Measurements from ENCODE around the gene PLK5. TPM values are rescaled to one million over a fixed set of nuclear protein-coding genes. Genes with fewer than 3 reads are reported as not detected.
"Not testable (repeated sequence)": the region's sequence is repeated elsewhere in the genome, so short reads cannot be mapped to it uniquely, and the experiment has no call there.

PLK5 gene
- polyA plus RNA-seq, 1 of the 3 experiments (the other 2 are of a cell fraction) = not detected

- H3K4me2 ChIP-seq = no peak overlapping the region
- no peak overlapping the region for H3K4me3 ChIP-seq (ENCODE audit: low read depth in 2 of 2, low read length in 1 of 2)
- 37% methylated on average over 7 of the region's 23 CpGs for WGBS (ENCODE audit: low lambda C conversion rate)
- CTCF ChIA-PET = interaction anchor here (2.1 to 7.1 kb wide), 2 partner anchors 13 to 139 kb away, joined by 6 to 41 read pairs; no protein-coding TSS in a partner anchor
- TF ChIP-seq RXRA (IDR thresholded peaks at IDR 0.05; ENCODE audit: borderline replicate concordance, low read depth) (no peak), EP300 (IDR thresholded peaks at IDR 0.05; ENCODE audit: borderline replicate concordance in 1 of 2, low read depth in 1 of 2, low read length in 1 of 2) (no peak), FOXJ3 (CRISPR knock-in tag; IDR thresholded peaks at IDR 0.05) (no peak), CTCF (IDR thresholded peaks at IDR 0.05) (no peak), USF1 (IDR thresholded peaks at IDR 0.05; ENCODE audit: borderline replicate concordance, low read depth) (no peak), TAF1 (IDR thresholded peaks at IDR 0.05; ENCODE audit: borderline replicate concordance, low read depth, low read length) (no peak)
- H3K9ac ChIP-seq = no peak overlapping the region
- H3K36me3 ChIP-seq (replicated peaks in 1 of 2; ENCODE audit: control insufficient read depth in 1 of 2, insufficient read depth in 2 of 2, low read length in 1 of 2) = no peaks in the 10 kb centered on the region
- H3K4me1 ChIP-seq (ENCODE audit: control insufficient read depth in 1 of 2, insufficient read depth in 2 of 2, low read depth in 1 of 2, low read length in 1 of 2) = peaks cover 0 to under 1% of the 10 kb centered on the region in 2 experiments; a peak in 1 of 4 replicates
- H2AFZ ChIP-seq (ENCODE audit: low read depth) = no peak overlapping the region
- H3K9me3 ChIP-seq = no peaks in the 10 kb centered on the region
- no peaks in the 10 kb centered on the region for H3K9me2 ChIP-seq
- no peak for DNase-seq
- POLR2A ChIA-PET = interaction anchor here (0.6 kb wide), 1 partner anchor 730 kb away, joined by 5 read pairs; no protein-coding TSS in a partner anchor
- H3K27me3 ChIP-seq (ENCODE audit: insufficient read depth) = peaks cover 24% of the 10 kb centered on the region
- no peaks in the 10 kb centered on the region for H3F3A ChIP-seq (replicated peaks; ENCODE audit: insufficient read depth)
- H3K79me2 ChIP-seq (ENCODE audit: insufficient read depth) = no peaks in the 10 kb centered on the region
- H3K27ac ChIP-seq (ENCODE audit: low read depth in 2 of 2, low read length in 1 of 2) = no peak overlapping the region
- no peaks in the 10 kb centered on the region for H4K20me1 ChIP-seq (ENCODE audit: insufficient read depth)
These were observed 9.8 kb downstream of the PLK5 start for GRCh38 chr19:1533510-1534150.

- Histone ChIP-seq H3K9me2 (no peaks in the 10 kb centered on the region), H4K20me1 (ENCODE audit: insufficient read depth) (no peaks in the 10 kb centered on the region), H3F3A (replicated peaks; ENCODE audit: insufficient read depth) (no peaks in the 10 kb centered on the region), H3K9ac (no peak overlapping the region), H3K79me2 (ENCODE audit: insufficient read depth) (no peaks in the 10 kb centered on the region), H3K27ac (ENCODE audit: low read depth in 2 of 2, low read length in 1 of 2) (no peak overlapping the region), H2AFZ (ENCODE audit: low read depth) (no peak overlapping the region), H3K4me1 (ENCODE audit: control insufficient read depth in 1 of 2, insufficient read depth in 2 of 2, low read depth in 1 of 2, low read length in 1 of 2) (peaks cover 0 to 5% of the 10 kb centered on the region in 2 experiments; a peak in 1 of 4 replicates), H3K4me2 (no peak overlapping the region), H3K9me3 (no peaks in the 10 kb centered on the region), H3K27me3 (ENCODE audit: insufficient read depth) (peaks cover 11% of the 10 kb centered on the region), H3K36me3 (replicated peaks in 1 of 2; ENCODE audit: control insufficient read depth in 1 of 2, insufficient read depth in 2 of 2, low read length in 1 of 2) (no peaks in the 10 kb centered on the region), H3K4me3 (ENCODE audit: low read depth in 2 of 2, low read length in 1 of 2) (no peak overlapping the region)
- POLR2A ChIA-PET = no interaction called here
- CTCF ChIA-PET = interaction anchor here (7.1 kb wide), 1 partner anchor 11 kb away, joined by 41 read pairs; no protein-coding TSS in a partner anchor
- DNase-seq = no peak
- 84% methylated on average over 9 of the region's 14 CpGs for WGBS (ENCODE audit: low lambda C conversion rate)
- TF ChIP-seq PBX3 (IDR thresholded peaks at IDR 0.05) (no peak), TCF12 (IDR thresholded peaks at IDR 0.05) (no peak), USF2 (IDR thresholded peaks at IDR 0.05; ENCODE audit: borderline replicate concordance, low read depth, low read length) (no peak)
These were observed 11.1 kb downstream of the PLK5 start for GRCh38 chr19:1534972-1535371.

- H3K9me3 ChIP-seq; H4K20me1 ChIP-seq (ENCODE audit: insufficient read depth); DNase-seq; H3K4me3 ChIP-seq (ENCODE audit: low read depth in 2 of 2, low read length in 1 of 2); H3K27me3 ChIP-seq (ENCODE audit: insufficient read depth); H3K9ac ChIP-seq; H3F3A ChIP-seq (replicated peaks; ENCODE audit: insufficient read depth); H3K4me1 ChIP-seq (ENCODE audit: control insufficient read depth in 1 of 2, insufficient read depth in 2 of 2, low read depth in 1 of 2, low read length in 1 of 2); H3K36me3 ChIP-seq (replicated peaks in 1 of 2; ENCODE audit: control insufficient read depth in 1 of 2, insufficient read depth in 2 of 2, low read length in 1 of 2); POLR2A ChIA-PET; H3K79me2 ChIP-seq (ENCODE audit: insufficient read depth); H3K27ac ChIP-seq (ENCODE audit: low read depth in 2 of 2, low read length in 1 of 2); H3K4me2 ChIP-seq; H2AFZ ChIP-seq (ENCODE audit: low read depth); H3K9me2 ChIP-seq: not testable (repeated sequence)
- CTCF ChIA-PET = interaction anchor here (7.1 kb wide), 1 partner anchor 10 kb away, joined by 41 read pairs; no protein-coding TSS in a partner anchor
- 73% methylated on average over 6 of the region's 7 CpGs for WGBS (ENCODE audit: low lambda C conversion rate)
These were observed 11.8 kb downstream of the PLK5 start for GRCh38 chr19:1535699-1536098.

Data from SK-N-SH (cell line).